PC-3 (cell line): ENCODE data around the gene TRAF3IP3. TPM values are rescaled to one million over a fixed set of nuclear protein-coding genes. Genes with fewer than 3 reads are reported as not detected.

Experiments used
- ATAC-seq: fragments of 200-7000 bp; cut with Tn5 transposase; 2 replicates; pipeline ENCODE4 v1.9.1; 2020; ENCODE audit warnings: mild to moderate bottlenecking, moderate library complexity
- BruUV-seq: library from RNA; stranded (reverse); fragments of 400-500 nt; replicated peaks from 2 replicates; lab custom pipeline; 2021; lab: Mats Ljungman, UMichigan
- CTCF ChIA-PET: fragments of 300-600 bp; sonication (Branson Sonifier 250); formaldehyde crosslinking; loops from one replicate; lab custom pipeline; 2022; ENCODE audit warnings: antibody characterized with exemption; lab: Charles Lee
- POLR2A ChIA-PET: fragments of 300-600 bp; sonication (Branson Sonifier 250); formaldehyde crosslinking; loops from one replicate; lab custom pipeline; 2022; ENCODE audit warnings: antibody characterized with exemption; ENCODE audit not compliant: unreplicated experiment; lab: Charles Lee
- DNase-seq: peaks from one replicate; pipeline ENCODE4 v3.0.0-alpha.2; 2015
- H2AFZ ChIP-seq: fragments of 300-600 bp; sonication (generic); 2 replicates; pipeline ENCODE4 v1.6.0; 2016; ENCODE audit warnings: antibody characterized with exemption, low read length
- H3F3A ChIP-seq: fragments of 300-600 bp; sonication (generic); one replicate; pipeline ENCODE4 v1.6.0; 2017; ENCODE audit warnings: antibody characterized with exemption, low read length, control low read depth, mild to moderate bottlenecking; ENCODE audit not compliant: unreplicated experiment
- H3K27ac ChIP-seq: fragments of 300-600 bp; sonication (generic); 2 replicates; pipeline ENCODE4 v1.5.1; 2016; ENCODE audit warnings: mild to moderate bottlenecking, low read length
- H3K27me3 ChIP-seq: fragments of 300-600 bp; sonication (generic); 2 replicates; pipeline ENCODE4 v1.6.1; 2016; ENCODE audit warnings: low read length, mixed read lengths
- H3K36me3 ChIP-seq: fragments of 300-600 bp; sonication (generic); 2 replicates; pipeline ENCODE4 v1.6.1; 2016; ENCODE audit warnings: low read depth, mixed run types, low read length, mixed read lengths
- H3K4me1 ChIP-seq: fragments of 300-600 bp; sonication (generic); 2 replicates; pipeline ENCODE4 v1.5.1; 2016; ENCODE audit warnings: low read length; ENCODE audit not compliant: insufficient read depth
- H3K4me2 ChIP-seq: fragments of 300-600 bp; sonication (generic); 2 replicates; pipeline ENCODE4 v1.6.0; 2016; ENCODE audit warnings: low read length
- H3K4me3 ChIP-seq: fragments of 300-600 bp; sonication (generic); 2 replicates; pipeline ENCODE4 v1.5.1; 2016; ENCODE audit warnings: mild to moderate bottlenecking, low read length, mixed read lengths
- H3K79me2 ChIP-seq: fragments of 300-600 bp; sonication (generic); 2 replicates; pipeline ENCODE4 v1.6.1; 2017; ENCODE audit warnings: low read length, mixed read lengths
- H3K9ac ChIP-seq: fragments of 300-600 bp; sonication (generic); 2 replicates; pipeline ENCODE4 v1.6.0; 2016; ENCODE audit warnings: mild to moderate bottlenecking, low read length
- H3K9me2 ChIP-seq: fragments of 300-600 bp; sonication (generic); replicated peaks from 2 replicates; pipeline ENCODE4 v1.6.1; 2016; ENCODE audit warnings: mixed run types, low read length, mixed read lengths
- H3K9me3 ChIP-seq: fragments of 300-600 bp; sonication (generic); 2 replicates; pipeline ENCODE4 v1.6.1; 2016; ENCODE audit warnings: low read length, mixed read lengths
- H4K20me1 ChIP-seq: fragments of 300-600 bp; sonication (generic); 2 replicates; pipeline ENCODE4 v1.6.1; 2016; ENCODE audit warnings: low read length, mixed read lengths
- EZH2 ChIP-seq: fragments of 300-600 bp; sonication (generic); IDR thresholded peaks from one replicate; pipeline ENCODE4 v1.6.1; 2017; ENCODE audit warnings: antibody characterized with exemption, mild to moderate bottlenecking, low read length; ENCODE audit not compliant: unreplicated experiment
- EZH2phosphoT487 ChIP-seq: fragments of 300-600 bp; sonication (generic); IDR thresholded peaks from 2 replicates; pipeline ENCODE4 v1.6.1; 2018; ENCODE audit warnings: mild to moderate bottlenecking, antibody characterized with exemption, low read length, borderline replicate concordance
- intact Hi-C: fragments of 100-400 bp; cut with micrococcal nuclease; formaldehyde crosslinking; loops from 2 replicates; pipeline ENCODE4 v1.9.0; 2023
- total RNA-seq: library from RNA; depleted of rRNA; stranded (reverse); fragments of >200 nt; gene quantifications from 2 replicates; pipeline ENCODE4 v1.2.3, GENCODE V29; 2014
- TF ChIP-seq, protein P1 (sequence below): fragments of 300-600 bp; sonication (generic); conservative IDR thresholded peaks from 2 replicates; pipeline ENCODE4 v1.5.1; 2017; ENCODE audit warnings: antibody characterized with exemption, low read depth, mild to moderate bottlenecking, low read length

Gene TRAF3IP3
- total RNA-seq, 1 experiment from 2014 or later = not detected

DNA sequence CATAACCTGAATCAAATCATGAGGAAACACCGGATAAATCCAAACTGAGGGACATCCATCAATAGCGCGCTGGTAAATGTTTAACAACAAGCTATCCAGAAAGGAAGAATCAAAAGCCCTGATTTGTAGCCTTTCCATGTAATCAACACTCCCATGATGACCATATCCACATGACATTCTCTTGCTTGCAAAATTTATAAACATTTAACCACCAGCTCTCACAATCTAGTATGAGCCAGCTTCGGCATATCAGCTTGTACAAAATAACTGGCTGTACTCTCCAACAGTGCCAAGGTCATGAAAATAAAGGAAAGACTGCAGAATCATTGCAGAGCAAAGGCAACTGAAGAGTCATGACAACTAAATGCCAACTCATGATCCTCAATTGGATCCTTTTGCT lies 35.5 kb upstream of the TRAF3IP3 start:
- H3K9ac ChIP-seq = no peak overlapping the region
- TF ChIP-seq EZH2 (no peak), EZH2phosphoT487 (no peak)
- TF ChIP-seq, protein P1, sequence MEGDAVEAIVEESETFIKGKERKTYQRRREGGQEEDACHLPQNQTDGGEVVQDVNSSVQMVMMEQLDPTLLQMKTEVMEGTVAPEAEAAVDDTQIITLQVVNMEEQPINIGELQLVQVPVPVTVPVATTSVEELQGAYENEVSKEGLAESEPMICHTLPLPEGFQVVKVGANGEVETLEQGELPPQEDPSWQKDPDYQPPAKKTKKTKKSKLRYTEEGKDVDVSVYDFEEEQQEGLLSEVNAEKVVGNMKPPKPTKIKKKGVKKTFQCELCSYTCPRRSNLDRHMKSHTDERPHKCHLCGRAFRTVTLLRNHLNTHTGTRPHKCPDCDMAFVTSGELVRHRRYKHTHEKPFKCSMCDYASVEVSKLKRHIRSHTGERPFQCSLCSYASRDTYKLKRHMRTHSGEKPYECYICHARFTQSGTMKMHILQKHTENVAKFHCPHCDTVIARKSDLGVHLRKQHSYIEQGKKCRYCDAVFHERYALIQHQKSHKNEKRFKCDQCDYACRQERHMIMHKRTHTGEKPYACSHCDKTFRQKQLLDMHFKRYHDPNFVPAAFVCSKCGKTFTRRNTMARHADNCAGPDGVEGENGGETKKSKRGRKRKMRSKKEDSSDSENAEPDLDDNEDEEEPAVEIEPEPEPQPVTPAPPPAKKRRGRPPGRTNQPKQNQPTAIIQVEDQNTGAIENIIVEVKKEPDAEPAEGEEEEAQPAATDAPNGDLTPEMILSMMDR = no peak
- H3K4me3 ChIP-seq = no peak overlapping the region
- POLR2A ChIA-PET = no interaction called here
- CTCF ChIA-PET = no interaction called here
- H3F3A ChIP-seq = no peaks in the 10 kb centered on the region
- no TSS peak for BruUV-seq
- intact Hi-C loops = no loop called here
- no peaks in the 10 kb centered on the region for H3K9me3 ChIP-seq
- H2AFZ ChIP-seq = no peak overlapping the region
- H3K4me2 ChIP-seq = no peak overlapping the region
- H4K20me1 ChIP-seq = no peaks in the 10 kb centered on the region
- ATAC-seq (no peak), DNase-seq (no peak)
- no peaks in the 10 kb centered on the region for H3K27me3 ChIP-seq
- no peaks in the 10 kb centered on the region for H3K79me2 ChIP-seq
- peaks cover 4% of the 10 kb centered on the region; the same call in 1 of the 2 replicates for H3K4me1 ChIP-seq
- no peaks in the 10 kb centered on the region for H3K36me3 ChIP-seq
- H3K27ac ChIP-seq = no peak overlapping the region
- no peaks in the 10 kb centered on the region for H3K9me2 ChIP-seq

DNA sequence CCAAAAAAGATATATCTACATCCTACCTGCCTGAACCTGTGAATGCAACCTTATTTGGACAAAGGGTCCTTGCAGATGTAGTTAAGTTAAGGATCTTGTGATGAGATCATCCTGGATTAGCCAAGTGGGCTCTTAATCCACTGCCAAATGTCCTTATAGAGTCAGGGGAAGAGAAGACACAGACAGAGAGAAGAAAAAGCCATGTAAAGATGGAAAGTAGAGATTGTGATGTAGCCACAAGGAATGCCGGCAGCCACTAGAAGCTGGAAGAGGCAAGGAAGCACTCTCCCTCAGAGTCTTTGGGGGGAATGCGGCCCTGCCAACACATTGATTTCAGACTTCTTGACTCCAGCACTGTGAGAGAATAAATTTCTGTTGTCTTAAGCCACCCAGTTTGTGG lies 35.0 kb upstream of the TRAF3IP3 start:
- Histone ChIP-seq H3F3A (no peaks in the 10 kb centered on the region), H4K20me1 (no peaks in the 10 kb centered on the region), H3K9ac (no peak overlapping the region), H3K27me3 (no peaks in the 10 kb centered on the region), H3K79me2 (no peaks in the 10 kb centered on the region), H3K9me2 (no peaks in the 10 kb centered on the region), H3K4me2 (no peak overlapping the region), H3K36me3 (no peaks in the 10 kb centered on the region), H3K27ac (no peak overlapping the region), H3K9me3 (no peaks in the 10 kb centered on the region), H3K4me3 (no peak overlapping the region), H2AFZ (no peak overlapping the region), H3K4me1 (no peaks in the 10 kb centered on the region)
- ChIA-PET CTCF (no interaction called here), POLR2A (no interaction called here)
- intact Hi-C loops = no loop called here
- ATAC-seq (no peak), DNase-seq (no peak)
- TF ChIP-seq, protein P1 = no peak
- no peak for TF ChIP-seq EZH2
- TF ChIP-seq EZH2phosphoT487 = no peak
- no TSS peak for BruUV-seq

DNA sequence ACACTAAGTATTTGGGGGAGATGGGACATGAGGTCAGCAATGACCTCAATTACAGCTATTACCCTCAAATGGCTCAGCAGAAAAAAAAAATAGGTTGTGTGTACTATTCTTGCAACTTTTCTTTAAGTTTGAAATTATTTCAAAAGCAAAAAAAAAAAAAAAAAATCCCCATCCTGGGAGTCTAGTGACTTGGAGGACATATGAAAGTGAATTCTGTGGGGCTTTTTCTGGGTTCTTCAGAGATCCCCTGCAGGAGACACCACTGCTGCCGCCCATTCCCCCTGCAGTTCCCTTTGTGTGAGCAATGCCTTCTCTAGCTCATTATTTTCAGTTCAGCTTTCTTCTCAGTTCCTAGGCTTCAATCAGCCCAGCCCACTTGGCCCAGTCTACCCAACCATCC lies 34.5 kb upstream of the TRAF3IP3 start:
- POLR2A ChIA-PET = no interaction called here
- CTCF ChIA-PET = no interaction called here
- Histone ChIP-seq H3K27ac (no peak overlapping the region), H3K27me3 (no peaks in the 10 kb centered on the region), H3K4me1 (no peaks in the 10 kb centered on the region), H3K4me2 (no peak overlapping the region), H3F3A (no peaks in the 10 kb centered on the region), H3K36me3 (no peaks in the 10 kb centered on the region), H3K9ac (no peak overlapping the region), H3K9me3 (no peaks in the 10 kb centered on the region), H2AFZ (no peak overlapping the region), H4K20me1 (no peaks in the 10 kb centered on the region), H3K4me3 (no peak overlapping the region), H3K79me2 (no peaks in the 10 kb centered on the region), H3K9me2 (no peaks in the 10 kb centered on the region)
- TF ChIP-seq, protein P1 = no peak
- TF ChIP-seq EZH2phosphoT487 (no peak), EZH2 (no peak)
- no TSS peak for BruUV-seq
- DNase-seq = no peak
- intact Hi-C loops = no loop called here
- no peak for ATAC-seq
